A549 (cell line): Measurements from ENCODE around the gene TRMT44. TPM values are rescaled to one million over a fixed set of nuclear protein-coding genes. Genes with fewer than 3 reads are reported as not detected.

Experiments used
- ATAC-seq, 2 experiments: fragments of 200-7000 bp in 1 of 2; fragments of >200 bp in 1 of 2; cut with Nextera tagmentation in 1 of 2; cut with Tn5 transposase in 1 of 2; 3 replicates each; pipeline versions ENCODE4 v1.8.0 to v1.9.1; 2018 to 2020; ENCODE audit warnings: mild to moderate bottlenecking in 1 of 2, moderate library complexity in 1 of 2
- CTCF ChIA-PET: fragments of 300-600 bp; sonication (Branson Sonifier 250); formaldehyde crosslinking; extraction: SDS; loops from one replicate; lab custom pipeline; 2021; ENCODE audit warnings: antibody characterized with exemption, inconsistent platforms; lab: Yijun Ruan, JAX
- POLR2A ChIA-PET: fragments of 350-600 bp; formaldehyde crosslinking; extraction: SDS; loops from one replicate; lab custom pipeline; 2021; ENCODE audit warnings: antibody characterized with exemption, inconsistent platforms; lab: Yijun Ruan, JAX
- DNase-seq, 2 experiments: peaks; one replicate each; pipeline versions ENCODE4 v3.0.0 to v3.0.0-alpha.2; 2011 to 2016; ENCODE audit warnings: low read depth in 1 of 2, low spot score in 1 of 2
- FAIRE-seq: peaks from 2 replicates; lab custom pipeline; 2011; peaks lifted over from hg19 to GRCh38; lab: Jason Lieb, UNC
- H3K27ac ChIP-seq, 2 experiments: fragments of >200 bp; sonication (Bioruptor Twin); formaldehyde crosslinking; 3 replicates each; pipeline ENCODE4 v1.5.1; 2016 to 2017
- H3K4me1 ChIP-seq: fragments of >200 bp; sonication (Bioruptor Twin); formaldehyde crosslinking; 3 replicates; pipeline ENCODE4 v1.6.1; 2016
- H3K4me2 ChIP-seq: fragments of >200 bp; sonication (Bioruptor Twin); formaldehyde crosslinking; 3 replicates; pipeline ENCODE4 v1.6.1; 2016
- H3K4me3 ChIP-seq: fragments of >200 bp; sonication (Bioruptor Twin); formaldehyde crosslinking; 3 replicates; pipeline ENCODE4 v1.5.1; 2016
- H3K9me3 ChIP-seq: fragments of >200 bp; sonication (Bioruptor Twin); formaldehyde crosslinking; 3 replicates; pipeline ENCODE4 v1.6.1; 2016
- BHLHE40 ChIP-seq: IDR thresholded peaks from 2 replicates; pipeline ENCODE4 v1.6.1; 2012; ENCODE audit warnings: low read depth, low read length, inconsistent platforms
- CBX2 ChIP-seq: fragments of 200-600 bp; sonication (generic); IDR thresholded peaks from 2 replicates; pipeline ENCODE4 v1.6.1; 2016; ENCODE audit warnings: low read depth, mild to moderate bottlenecking, borderline replicate concordance
- EHF ChIP-seq: fragments of 250-450 bp; sonication (Bioruptor Pico); IDR thresholded peaks from 2 replicates; pipeline ENCODE4 v1.5.0; 2020; ENCODE audit warnings: mild to moderate bottlenecking
- EHMT2 ChIP-seq: fragments of 200-600 bp; sonication (generic); IDR thresholded peaks from 2 replicates; pipeline ENCODE4 v1.6.1; 2016; ENCODE audit warnings: antibody characterized with exemption, low read depth, mild to moderate bottlenecking, moderate library complexity
- ELK1 ChIP-seq: fragments of 150-350 bp; IDR thresholded peaks from 2 replicates; pipeline ENCODE4 v1.6.1; 2014; ENCODE audit warnings: low read depth, mild to moderate bottlenecking, low read length
- EP300 ChIP-seq, 2 experiments: fragments of >200 bp; sonication (Bioruptor Twin); formaldehyde crosslinking; IDR thresholded peaks; 2 replicates in 1 of 2; 3 replicates in 1 of 2; pipeline ENCODE4 v1.6.1; 2016 to 2017
- ESRRA ChIP-seq: fragments of 150-350 bp; IDR thresholded peaks from 2 replicates; pipeline ENCODE4 v1.6.1; 2014; ENCODE audit warnings: mild to moderate bottlenecking, low read length, borderline replicate concordance
- FOSB ChIP-seq: fragments of 250-450 bp; sonication (Bioruptor Pico); IDR thresholded peaks from 2 replicates; pipeline ENCODE4 v1.5.0; 2020; ENCODE audit warnings: mild to moderate bottlenecking, moderate library complexity
- FOSL2 ChIP-seq, 2 experiments: fragments of 450-650 bp in 1 of 2; fragments of >200 bp in 1 of 2; sonication (Bioruptor Twin) in 1 of 2; formaldehyde crosslinking; IDR thresholded peaks; 2 replicates each; pipeline versions ENCODE4 v1.5.0 to v1.6.1; 2016 to 2020; ENCODE audit warnings: mild to moderate bottlenecking in 1 of 2, moderate library complexity in 1 of 2
- GATA3 ChIP-seq: IDR thresholded peaks from 2 replicates; pipeline ENCODE4 v1.6.1; 2012; ENCODE audit warnings: borderline replicate concordance
- HDAC2 ChIP-seq: fragments of 200-600 bp; sonication (generic); IDR thresholded peaks from 2 replicates; pipeline ENCODE4 v1.6.1; 2016
- HES2 ChIP-seq: fragments of >200 bp; sonication (Bioruptor Twin); formaldehyde crosslinking; IDR thresholded peaks from 2 replicates; pipeline ENCODE4 v1.6.1; 2016
- HEYL ChIP-seq: fragments of 250-450 bp; sonication (Bioruptor Pico); IDR thresholded peaks from 2 replicates; pipeline ENCODE4 v1.8.0; 2021; ENCODE audit warnings: mild to moderate bottlenecking, moderate library complexity
- HMGXB4 ChIP-seq: fragments of 250-450 bp; sonication (Bioruptor Pico); IDR thresholded peaks from 2 replicates; pipeline ENCODE4 v1.5.0; 2021; ENCODE audit warnings: mild to moderate bottlenecking, moderate library complexity, borderline replicate concordance
- HOXA7 ChIP-seq: fragments of 250-450 bp; sonication (Bioruptor Pico); IDR thresholded peaks from 2 replicates; pipeline ENCODE4 v1.5.0; 2020; ENCODE audit warnings: mild to moderate bottlenecking, moderate library complexity
- HOXB13 ChIP-seq: fragments of 250-450 bp; sonication (Bioruptor Pico); IDR thresholded peaks from 2 replicates; pipeline ENCODE4 v1.5.0; 2020; ENCODE audit warnings: low read depth, mild to moderate bottlenecking, moderate library complexity
- HOXB5 ChIP-seq: fragments of 250-450 bp; sonication (Bioruptor Pico); IDR thresholded peaks from 2 replicates; pipeline ENCODE4 v1.5.0; 2020; ENCODE audit warnings: mild to moderate bottlenecking, moderate library complexity
- JUN ChIP-seq, 2 experiments: fragments of >200 bp; sonication (Bioruptor Twin); formaldehyde crosslinking; IDR thresholded peaks; 2 replicates in 1 of 2; 3 replicates in 1 of 2; pipeline ENCODE4 v1.6.1; 2016 to 2017
- MYC ChIP-seq: IDR thresholded peaks from 2 replicates; pipeline ENCODE4 v1.6.1; 2012; ENCODE audit warnings: mild to moderate bottlenecking, inconsistent platforms, low read length, improper control_type of control experiment, borderline replicate concordance
- NFE2L2 ChIP-seq: fragments of 150-350 bp; conservative IDR thresholded peaks from 2 replicates; pipeline ENCODE4 v1.6.1; 2014; ENCODE audit warnings: low read length
- NPAS2 ChIP-seq: fragments of 250-450 bp; sonication (Bioruptor Pico); IDR thresholded peaks from 2 replicates; pipeline ENCODE4 v1.8.0; 2022; ENCODE audit warnings: mild to moderate bottlenecking, moderate library complexity, borderline replicate concordance
- RARB ChIP-seq: fragments of 250-450 bp; sonication (Bioruptor Pico); IDR thresholded peaks from 2 replicates; pipeline ENCODE4 v1.8.0; 2021; ENCODE audit warnings: mild to moderate bottlenecking, moderate library complexity
- SREBF2 ChIP-seq: fragments of 450-650 bp; IDR thresholded peaks from 2 replicates; pipeline ENCODE4 v1.6.1; 2014; ENCODE audit warnings: mild to moderate bottlenecking, moderate library complexity
- TFCP2L1 ChIP-seq: fragments of 250-450 bp; sonication (Bioruptor Pico); IDR thresholded peaks from 2 replicates; pipeline ENCODE4 v1.5.0; 2021; ENCODE audit warnings: mild to moderate bottlenecking
- WGBS: methylation state at CpG from one replicate; pipeline ENCODE4 v1.1.6; 2017; ENCODE audit errors: missing lambda C conversion rate; 5-methylcytosine and 5-hydroxymethylcytosine counted together
- polyA plus RNA-seq, 4 experiments: library from polyadenylated mRNA; depleted of rRNA in 3 of 4; stranded (reverse); fragments of >200 nt; fragmentation: RNase III in 1 of 4; extraction: RNeasy Plus Mini Kit Qiagen cat#74134 plus additional on column Dnase treatment in 1 of 4; gene quantifications; 2 replicates in 3 of 4; 3 replicates in 1 of 4; pipeline ENCODE4 v1.2.3, GENCODE V29; 2011 to 2017
- TF ChIP-seq, protein P1 (sequence below): IDR thresholded peaks from 2 replicates; pipeline ENCODE4 v1.6.1; 2012
- TF ChIP-seq, protein P2 (sequence below): fragments of 450-650 bp; IDR thresholded peaks from 2 replicates; pipeline ENCODE4 v1.6.1; 2014; ENCODE audit warnings: antibody characterized with exemption
- TF ChIP-seq, protein P3 (sequence below): IDR thresholded peaks from 2 replicates; pipeline ENCODE4 v1.6.1; 2012

Gene TRMT44
- polyA plus RNA-seq, 2 of the 4 experiments (the other 2 are of a cell fraction) = 5.0 to 7.0 TPM

- no peaks in the 10 kb centered on the region for H3K9me3 ChIP-seq
- DNase-seq (no peak), ATAC-seq (no peak), FAIRE-seq (no peak)
- TF ChIP-seq EHMT2 = no peak
- TF ChIP-seq EP300 (IDR thresholded peaks at IDR 0.05) = no peak
- no peak for TF ChIP-seq HES2
- no peak for TF ChIP-seq JUN (IDR thresholded peaks at IDR 0.05)
- no peak for TF ChIP-seq ELK1
- no peak for TF ChIP-seq NPAS2
- no peak for TF ChIP-seq BHLHE40
- no peak for TF ChIP-seq HOXB13 (CRISPR knock-in tag)
- no peak for TF ChIP-seq ESRRA
- TF ChIP-seq RARB (CRISPR knock-in tag) = no peak
- H3K27ac ChIP-seq = no peak overlapping the region
- POLR2A ChIA-PET = no interaction called here
- peaks cover 3% of the 10 kb centered on the region; the same call in 1 of the 3 replicates for H3K4me1 ChIP-seq
- CTCF ChIA-PET = interaction anchor here (1.2 to 20.7 kb wide), 3 partner anchors 133 to 222 kb away, joined by 4 to 270 read pairs (median 33); no protein-coding TSS in a partner anchor
- H3K4me2 ChIP-seq = no peak overlapping the region
- WGBS = 86% methylated on average over 11 of the region's 15 CpGs
- H3K4me3 ChIP-seq = no peak overlapping the region
Measured at GRCh38 chr4:8399298-8399697, 41.3 kb upstream of the TRMT44 start.

DNA sequence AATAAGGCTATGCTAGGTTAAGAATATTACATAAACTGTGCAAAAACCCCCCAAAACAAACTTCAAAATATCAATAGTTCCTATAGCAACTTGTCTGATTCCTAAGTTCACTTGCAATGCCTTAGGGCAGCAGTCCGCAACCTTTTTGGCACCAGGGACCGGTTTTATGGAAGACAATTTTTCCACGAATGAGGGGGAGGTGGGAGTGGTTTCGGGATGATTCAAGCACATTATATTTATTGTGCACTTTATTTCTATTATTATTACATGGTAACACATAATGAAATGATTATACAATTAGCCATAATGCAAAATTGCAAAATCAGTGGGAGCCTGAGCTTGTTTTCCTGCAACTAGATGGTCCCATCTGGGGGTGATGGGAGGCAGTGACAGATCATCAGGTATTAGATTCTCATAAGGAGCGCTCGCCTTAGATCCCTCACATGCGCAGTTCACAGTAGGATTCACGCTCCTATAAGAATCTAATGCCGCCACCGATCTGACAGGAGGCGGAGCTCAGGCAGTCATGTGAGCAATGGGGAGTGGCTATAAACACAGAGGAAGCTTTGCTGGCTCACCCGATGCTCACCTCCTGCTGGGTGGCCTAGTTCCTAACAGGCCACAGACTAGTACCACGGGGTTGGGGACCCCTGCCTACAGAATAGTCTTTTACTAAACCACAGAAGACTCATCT, 39.8 kb upstream of the TRMT44 start:
- H3K4me2 ChIP-seq = no peak overlapping the region
- FAIRE-seq (no peak), ATAC-seq (no peak), DNase-seq (no peak)
- POLR2A ChIA-PET = no interaction called here
- no peak overlapping the region for H3K4me3 ChIP-seq
- 93% methylated on average over 9 of the region's 13 CpGs for WGBS
- no peak overlapping the region for H3K27ac ChIP-seq
- peaks cover 3% of the 10 kb centered on the region; the same call in 1 of the 3 replicates for H3K4me1 ChIP-seq
- CTCF ChIA-PET = interaction anchor here (0.7 to 20.7 kb wide), 6 partner anchors 13 to 224 kb away, joined by 3 to 270 read pairs (median 15); no protein-coding TSS in a partner anchor
- TF ChIP-seq RARB (CRISPR knock-in tag) = no peak
- TF ChIP-seq HEYL (CRISPR knock-in tag) = no peak
- no peak for TF ChIP-seq HMGXB4
- TF ChIP-seq FOSL2 (IDR thresholded peaks at IDR 0.05) = no peak
- no peak for TF ChIP-seq FOSL2 (CRISPR knock-in tag; IDR thresholded peaks at IDR 0.05)
- TF ChIP-seq CBX2 = no peak
- TF ChIP-seq HOXB5 (CRISPR knock-in tag) = no peak
- no peak for TF ChIP-seq HDAC2
- no peak for TF ChIP-seq MYC
- no peak for TF ChIP-seq NFE2L2
- H3K9me3 ChIP-seq = no peaks in the 10 kb centered on the region

- no peak for DNase-seq
- no peaks in the 10 kb centered on the region for H3K9me3 ChIP-seq
- POLR2A ChIA-PET = no interaction called here
- no peak overlapping the region for H3K4me3 ChIP-seq
- H3K27ac ChIP-seq = no peak overlapping the region; a peak in 1 of 6 replicates
- H3K4me1 ChIP-seq = peaks cover 3% of the 10 kb centered on the region; the same call in 1 of the 3 replicates
- CTCF ChIA-PET = interaction anchor here (1.1 to 20.7 kb wide), 12 partner anchors 14 to 225 kb away, joined by 3 to 270 read pairs (median 10); partner anchors contain the start of gene HTRA3
- no peak for FAIRE-seq
- ATAC-seq = no peak
- no peak overlapping the region for H3K4me2 ChIP-seq
- WGBS = 87% methylated on average over 7 of the region's 10 CpGs
- TF ChIP-seq GATA3 (no peak), TFCP2L1 (CRISPR knock-in tag) (no peak), HOXA7 (CRISPR knock-in tag) (no peak), RARB (CRISPR knock-in tag) (no peak), EP300 (IDR thresholded peaks at IDR 0.05) (no peak), SREBF2 (no peak), FOSL2 (IDR thresholded peaks at IDR 0.05) (no peak), FOSL2 (CRISPR knock-in tag; IDR thresholded peaks at IDR 0.05) (no peak), EHF (CRISPR knock-in tag) (no peak), NPAS2 (no peak), FOSB (CRISPR knock-in tag) (no peak), ELK1 (no peak)
- TF ChIP-seq, protein P1, sequence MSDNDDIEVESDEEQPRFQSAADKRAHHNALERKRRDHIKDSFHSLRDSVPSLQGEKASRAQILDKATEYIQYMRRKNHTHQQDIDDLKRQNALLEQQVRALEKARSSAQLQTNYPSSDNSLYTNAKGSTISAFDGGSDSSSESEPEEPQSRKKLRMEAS = no peak
- TF ChIP-seq, protein P2, sequence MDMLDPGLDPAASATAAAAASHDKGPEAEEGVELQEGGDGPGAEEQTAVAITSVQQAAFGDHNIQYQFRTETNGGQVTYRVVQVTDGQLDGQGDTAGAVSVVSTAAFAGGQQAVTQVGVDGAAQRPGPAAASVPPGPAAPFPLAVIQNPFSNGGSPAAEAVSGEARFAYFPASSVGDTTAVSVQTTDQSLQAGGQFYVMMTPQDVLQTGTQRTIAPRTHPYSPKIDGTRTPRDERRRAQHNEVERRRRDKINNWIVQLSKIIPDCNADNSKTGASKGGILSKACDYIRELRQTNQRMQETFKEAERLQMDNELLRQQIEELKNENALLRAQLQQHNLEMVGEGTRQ = no peak
- TF ChIP-seq, protein P3, sequence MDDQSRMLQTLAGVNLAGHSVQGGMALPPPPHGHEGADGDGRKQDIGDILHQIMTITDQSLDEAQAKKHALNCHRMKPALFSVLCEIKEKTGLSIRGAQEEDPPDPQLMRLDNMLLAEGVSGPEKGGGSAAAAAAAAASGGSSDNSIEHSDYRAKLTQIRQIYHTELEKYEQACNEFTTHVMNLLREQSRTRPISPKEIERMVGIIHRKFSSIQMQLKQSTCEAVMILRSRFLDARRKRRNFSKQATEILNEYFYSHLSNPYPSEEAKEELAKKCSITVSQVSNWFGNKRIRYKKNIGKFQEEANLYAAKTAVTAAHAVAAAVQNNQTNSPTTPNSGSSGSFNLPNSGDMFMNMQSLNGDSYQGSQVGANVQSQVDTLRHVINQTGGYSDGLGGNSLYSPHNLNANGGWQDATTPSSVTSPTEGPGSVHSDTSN = no peak
Measured at GRCh38 chr4:8401665-8402064, 38.9 kb upstream of the TRMT44 start.
